ENCODE measurements around the gene ZG16.
A peak's percentile ranks its signal among the peaks of the same experiment; 100 is the strongest.

The ZG16 gene

GRCh38 chr16:29815032-29815721 is 37.1 kb downstream of the ZG16 start:
- no peak for DNase-seq (ENCODE audit: low read depth)
- TF ChIP-seq CTCF (IDR thresholded peaks at IDR 0.05; ENCODE audit: insufficient read depth, low read depth, low read length, missing control alignments), result no peak

GRCh38 chr16:29815793-29816693 is 38.0 kb downstream of the ZG16 start, which contains the start of gene PAGR1:
Gene PAGR1 (plus strand): TSS chr16:29816152. CDS start chr16:29816526, 374 bp downstream.
- DNase-seq (ENCODE audit: low read depth), result peak; percentile 100
- H3K4me3 ChIP-seq (ENCODE audit: low read depth, low read length), result peak within 1 kb of the TSS; percentile 90
- TF ChIP-seq CTCF (IDR thresholded peaks at IDR 0.05; ENCODE audit: insufficient read depth, low read depth, low read length, missing control alignments), result peak; percentile 96

More at GRCh38 chr16:29815032-29815721, 37.1 kb downstream of the ZG16 start:
- H3K4me3 ChIP-seq (ENCODE audit: low read depth, low read length), result peak overlapping the region; percentile 90

GRCh38 chr16:29816694-29817441 is 38.8 kb downstream of the ZG16 start:
- TF ChIP-seq CTCF (IDR thresholded peaks at IDR 0.05; ENCODE audit: insufficient read depth, low read depth, low read length, missing control alignments), result peak; percentile 29
- peak; percentile 78 for DNase-seq (ENCODE audit: low read depth)
- H3K4me3 ChIP-seq (ENCODE audit: low read depth, low read length), result peak overlapping the region; percentile 90

GRCh38 chr16:29818082-29818481 is 40.0 kb downstream of the ZG16 start:
- TF ChIP-seq CTCF (IDR thresholded peaks at IDR 0.05; ENCODE audit: insufficient read depth, low read depth, low read length, missing control alignments), result no peak
- no peak overlapping the region for H3K4me3 ChIP-seq (ENCODE audit: low read depth, low read length)
- no peak for DNase-seq (ENCODE audit: low read depth)

- TF ChIP-seq CTCF (IDR thresholded peaks at IDR 0.05; ENCODE audit: insufficient read depth, low read depth, low read length, missing control alignments), result no peak
- DNase-seq (ENCODE audit: low read depth), result no peak
- H3K4me3 ChIP-seq (ENCODE audit: low read depth, low read length), result peak overlapping the region; percentile 85
These were observed 41.5 kb downstream of the ZG16 start for GRCh38 chr16:29819506-29819905.

GRCh38 chr16:29820271-29820701 is 42.2 kb downstream of the ZG16 start, which contains the start of gene MVP:
Gene MVP (plus strand): TSS chr16:29820462. CDS start chr16:29830550, 10,088 bp downstream.
- peak; percentile 73 for DNase-seq (ENCODE audit: low read depth)
- peak within 1 kb of the TSS; percentile 85 for H3K4me3 ChIP-seq (ENCODE audit: low read depth, low read length)
- TF ChIP-seq CTCF (IDR thresholded peaks at IDR 0.05; ENCODE audit: insufficient read depth, low read depth, low read length, missing control alignments), result no peak

All from GM12865 (cell line).